NCI-H510A (cell line): ENCODE measurements around the gene FAM187B.
"Not testable (repeated sequence)": the region's sequence is repeated elsewhere in the genome, so short reads cannot be mapped to it uniquely, and the experiment has no call there.

Experiments
- DNase-seq: peaks from one replicate; lab custom pipeline; 2025; lab: John Stamatoyannopoulos, UW

The FAM187B gene

DNA sequence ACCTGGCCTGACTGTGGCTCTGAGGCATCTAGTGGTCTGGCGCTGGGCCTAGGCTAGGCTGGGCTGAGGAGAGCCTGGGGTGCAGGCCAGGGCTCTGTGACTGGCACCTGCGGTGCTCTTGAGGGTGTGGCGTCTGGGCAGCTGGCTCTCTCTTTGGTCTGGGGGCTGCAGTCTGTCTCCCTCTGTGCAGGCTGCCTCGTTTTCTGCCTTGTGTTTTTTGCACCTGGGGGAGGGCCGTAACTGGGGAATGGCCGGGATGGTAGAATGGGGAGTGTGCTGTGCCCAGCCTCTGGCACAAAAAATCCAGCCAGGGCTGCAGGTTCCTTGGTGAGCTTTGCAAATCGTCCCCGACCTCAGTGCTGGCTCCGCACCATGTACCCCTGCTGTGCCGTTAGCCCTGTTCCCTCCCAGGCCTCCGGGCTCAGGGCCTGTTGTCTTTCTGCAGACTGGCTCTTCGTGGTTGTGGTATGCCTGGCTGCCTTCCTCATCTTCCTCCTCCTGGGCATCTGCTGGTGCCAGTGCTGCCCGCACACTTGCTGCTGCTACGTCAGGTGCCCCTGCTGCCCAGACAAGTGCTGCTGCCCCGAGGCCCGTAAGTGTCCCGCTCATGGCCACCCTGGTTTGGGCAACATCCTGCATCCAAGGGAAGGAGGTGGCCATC, 33.7 kb upstream of the FAM187B start:
- DNase-seq: no peak

DNA sequence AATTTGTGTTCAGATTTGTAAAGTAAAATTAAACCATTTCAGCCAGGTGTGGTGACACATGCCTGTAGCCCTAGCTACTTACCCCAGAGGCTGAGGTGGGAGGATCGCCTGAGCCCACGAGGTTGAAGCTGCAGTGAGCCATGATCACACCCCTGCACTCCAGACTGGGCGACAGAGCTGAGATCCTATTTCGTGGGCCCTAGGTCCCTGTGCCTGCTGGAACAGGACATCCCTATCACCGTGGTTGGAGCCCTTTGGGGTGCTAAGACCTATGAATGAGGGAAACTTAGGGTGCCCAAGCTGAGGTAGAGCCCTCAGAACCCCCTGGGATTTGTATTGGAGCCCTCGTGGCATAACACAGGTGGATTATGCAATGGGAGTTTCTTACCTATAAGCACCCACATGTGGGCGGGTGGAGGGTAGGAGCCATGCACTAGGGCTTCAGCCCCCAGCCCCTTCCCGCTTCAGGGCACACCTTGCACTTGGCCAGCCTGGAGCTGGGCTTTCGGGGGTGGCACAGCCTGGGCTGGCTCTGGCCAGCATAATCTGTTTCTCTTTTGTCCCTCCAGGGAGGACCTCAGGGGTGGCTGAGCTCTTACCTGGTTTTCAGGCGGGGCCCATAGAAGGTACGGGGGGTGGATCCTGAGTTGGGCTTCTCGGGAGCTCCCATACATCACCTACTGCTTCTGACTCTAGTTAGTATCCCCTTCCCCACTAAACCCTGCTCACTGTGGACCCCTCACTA, 33.0 kb upstream of the FAM187B start:
- DNase-seq: no peak

DNA sequence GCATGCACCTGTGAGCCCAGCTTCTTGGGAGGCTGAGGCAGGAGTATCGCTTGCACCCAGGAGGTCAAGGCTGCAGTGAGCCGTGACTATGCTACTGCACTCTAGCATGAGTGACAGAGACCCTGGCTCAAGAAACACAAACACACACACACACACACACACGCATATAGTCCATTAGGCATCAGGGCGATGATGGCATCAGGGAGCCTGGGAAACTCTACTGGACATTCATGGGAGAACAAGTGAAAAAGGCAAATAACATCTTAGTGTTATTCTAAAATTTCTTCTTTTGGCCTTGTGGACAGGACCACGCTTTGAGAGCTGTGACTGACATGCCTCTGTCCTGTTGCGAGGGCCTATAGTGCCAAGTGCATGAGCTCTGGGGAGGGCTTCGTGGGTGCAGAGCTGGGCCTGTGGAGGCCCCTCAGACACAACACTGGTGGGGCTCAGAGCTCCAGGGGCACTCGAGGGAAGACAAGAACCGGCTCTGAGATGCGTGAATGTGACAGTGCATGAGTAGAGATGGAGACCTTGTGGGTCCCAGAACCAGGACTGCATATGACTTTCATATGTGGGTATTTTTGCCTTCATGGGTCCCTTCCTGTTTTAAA, 32.3 kb upstream of the FAM187B start:
- no peak for DNase-seq

DNA sequence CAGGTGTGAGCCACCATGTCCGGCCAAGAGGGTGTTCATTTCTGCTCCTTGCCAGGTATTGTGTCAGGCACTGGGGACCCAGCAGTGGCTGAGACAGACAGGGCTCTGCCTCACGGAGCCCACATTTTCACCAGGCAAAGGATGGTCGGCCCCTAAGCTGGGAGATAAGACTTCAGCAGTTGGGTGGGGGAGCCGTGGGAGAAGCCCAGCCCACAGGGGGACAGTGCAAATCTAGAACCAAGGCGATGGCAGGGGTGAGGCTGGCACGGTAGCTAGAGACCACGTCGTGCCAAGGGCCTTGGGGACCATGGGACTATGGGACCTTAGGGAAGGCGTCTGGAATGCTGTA, 28.5 kb upstream of the FAM187B start:
- no peak for DNase-seq

DNA sequence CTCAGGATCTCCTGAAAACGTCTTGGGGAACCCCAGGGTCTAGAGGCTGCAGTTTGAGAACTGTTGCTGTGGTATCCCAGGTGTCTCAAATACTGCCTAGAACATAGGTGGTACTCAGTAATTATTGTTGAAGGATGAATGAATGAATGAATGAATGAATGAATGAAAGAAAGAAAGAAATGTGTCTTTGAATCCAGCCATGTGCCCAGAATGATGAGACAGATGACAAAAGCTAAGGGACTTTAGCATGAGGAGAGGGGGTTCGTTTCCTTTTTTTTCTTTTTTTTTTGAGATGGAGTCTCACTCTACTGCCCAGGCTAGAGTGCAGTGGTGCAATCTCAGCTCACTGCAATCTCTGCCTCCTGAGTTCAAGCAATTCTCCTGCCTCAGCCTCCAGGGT, 28.0 kb upstream of the FAM187B start:
- DNase-seq: no peak

DNA sequence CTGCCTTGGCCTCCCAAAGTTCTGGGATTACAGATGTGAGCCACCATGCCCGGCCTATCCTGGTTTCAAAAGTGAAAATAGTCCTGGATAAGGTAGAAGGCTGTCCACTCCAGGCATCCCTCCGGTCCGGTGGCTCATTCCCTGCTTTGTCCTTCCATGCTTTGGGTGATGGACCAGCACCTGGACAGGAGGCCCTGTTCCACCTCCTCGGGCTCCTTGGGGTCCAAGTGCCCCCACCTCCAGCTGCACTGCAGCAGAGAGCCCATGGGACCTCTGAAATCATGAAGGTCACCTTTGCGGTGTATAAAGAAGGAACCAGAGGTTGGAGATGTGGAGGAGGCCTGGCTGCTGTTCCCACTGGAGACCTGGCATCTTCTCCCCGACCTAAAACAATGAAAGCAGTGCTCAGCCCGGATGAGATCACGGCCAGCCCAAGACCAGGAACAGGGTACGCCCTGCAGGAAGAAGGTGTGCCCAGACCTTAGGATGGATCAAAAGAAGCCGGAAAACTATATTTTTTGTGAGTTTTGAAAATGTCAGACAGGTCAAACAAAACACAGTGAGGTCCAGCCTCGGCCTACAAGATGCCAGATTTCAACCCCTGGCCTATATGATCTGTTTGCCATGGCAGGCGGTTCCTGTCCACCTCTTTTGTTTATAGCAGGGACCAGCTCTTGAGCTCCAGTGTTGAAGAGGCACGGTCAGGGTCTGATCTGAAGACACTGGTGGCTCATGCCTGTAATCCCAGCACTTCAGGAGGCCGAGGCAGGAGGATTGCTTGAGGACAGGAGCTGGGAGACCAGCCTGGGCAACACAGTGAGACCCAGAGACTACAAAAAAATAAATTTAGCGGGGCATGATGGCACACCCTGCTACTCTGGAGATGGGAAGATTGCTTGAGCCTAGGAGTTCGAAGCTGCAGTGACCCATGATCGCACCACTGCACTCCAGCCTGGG, 26.1 kb upstream of the FAM187B start:
- no peak for DNase-seq

DNA sequence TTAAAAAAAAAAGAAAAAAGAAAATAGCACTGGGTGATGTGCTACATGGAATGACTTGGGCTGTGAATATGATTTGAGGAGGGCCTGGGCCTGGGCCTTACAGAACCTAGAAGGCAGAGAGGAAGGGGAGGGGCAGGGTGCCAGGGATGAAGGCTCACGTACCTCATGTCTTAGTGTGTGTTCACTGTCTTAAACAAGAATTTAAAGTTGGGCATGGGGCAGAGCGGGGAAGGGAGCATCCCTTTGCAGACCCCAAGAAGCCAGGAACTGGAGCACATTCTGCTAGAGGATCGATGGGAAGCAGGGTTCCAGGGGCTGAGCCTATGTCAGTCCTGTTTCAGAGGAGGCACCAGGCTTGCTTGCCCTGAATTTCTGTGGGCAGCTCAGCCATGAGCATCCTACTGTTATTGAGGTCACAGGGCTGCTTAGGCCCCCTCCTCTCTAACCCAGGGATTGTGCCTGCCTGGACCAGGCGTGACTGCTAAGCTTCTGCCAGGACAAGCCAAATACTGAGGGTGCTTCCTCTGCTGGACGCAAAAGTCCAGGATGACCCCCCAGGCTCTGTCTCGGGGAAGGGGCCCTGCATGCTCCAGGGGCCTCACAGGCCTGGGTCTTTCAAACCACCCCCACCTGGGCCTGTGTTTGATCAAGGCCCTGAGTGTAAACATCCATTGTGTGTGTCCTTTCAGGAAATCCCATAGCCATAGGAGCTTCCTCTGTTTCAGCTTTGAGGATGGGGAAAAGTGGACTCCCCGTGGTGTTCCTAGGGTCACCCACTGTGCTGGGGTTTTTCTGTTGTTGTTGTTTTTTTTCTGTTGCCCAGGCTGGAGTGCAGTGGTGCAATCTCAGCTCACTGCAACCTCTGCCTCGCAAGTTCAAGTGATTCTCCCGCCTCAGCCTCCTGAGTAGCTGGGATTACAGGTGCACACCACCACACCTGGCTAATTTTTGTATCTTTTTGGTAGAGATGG, 25.1 kb upstream of the FAM187B start:
- no peak for DNase-seq

DNA sequence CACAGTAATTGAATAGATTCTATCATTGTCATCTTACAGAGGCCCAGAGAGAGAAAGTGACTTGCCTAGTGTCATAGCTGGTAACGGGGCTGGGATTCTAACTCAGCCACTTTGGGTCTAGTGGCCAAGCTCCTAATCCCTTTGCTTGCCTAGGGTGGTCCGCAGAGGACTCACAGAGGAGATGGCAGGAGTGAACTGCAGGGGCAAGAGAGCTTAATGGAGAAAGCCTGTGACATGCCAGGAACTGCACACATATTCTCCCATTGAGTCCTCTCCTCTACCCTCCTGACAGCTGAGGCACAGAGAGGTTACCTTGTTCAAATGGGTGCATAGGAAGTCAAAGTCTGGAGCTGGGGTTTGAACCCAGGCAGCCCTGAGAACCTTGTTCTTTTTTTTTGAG, 22.9 kb upstream of the FAM187B start:
- no peak for DNase-seq

DNA sequence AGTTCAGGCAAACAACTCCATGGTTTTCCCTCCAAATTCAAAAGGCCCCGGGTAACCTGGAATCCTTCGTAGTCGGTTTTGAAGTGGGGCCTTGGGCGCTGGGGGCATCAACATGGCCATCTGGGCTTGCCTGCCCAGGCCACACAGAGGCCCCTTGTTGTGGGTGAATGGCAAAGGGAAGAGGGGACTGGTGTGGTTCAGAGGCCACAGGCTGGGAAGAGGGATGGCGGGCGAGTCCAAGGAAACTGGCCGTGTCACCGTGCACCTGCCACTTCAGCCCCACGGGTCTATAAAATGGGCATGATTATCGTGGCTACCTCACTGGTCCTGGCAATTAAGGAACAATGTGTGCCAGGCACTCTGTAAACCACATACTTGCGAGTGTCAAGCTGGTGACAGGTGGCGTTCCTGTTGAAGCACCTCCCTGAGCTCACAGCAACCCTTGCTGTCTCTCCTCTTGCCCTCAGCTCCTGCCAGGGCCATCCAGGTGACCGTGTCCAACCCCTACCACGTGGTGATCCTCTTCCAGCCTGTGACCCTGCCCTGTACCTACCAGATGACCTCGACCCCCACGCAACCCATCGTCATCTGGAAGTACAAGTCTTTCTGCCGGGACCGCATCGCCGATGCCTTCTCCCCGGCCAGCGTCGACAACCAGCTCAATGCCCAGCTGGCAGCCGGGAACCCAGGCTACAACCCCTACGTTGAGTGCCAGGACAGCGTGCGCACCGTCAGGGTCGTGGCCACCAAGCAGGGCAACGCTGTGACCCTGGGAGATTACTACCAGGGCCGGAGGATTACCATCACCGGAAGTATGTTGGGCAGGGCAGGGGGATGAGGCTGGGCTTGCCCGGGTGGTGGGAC, 21.5 kb upstream of the FAM187B start:
- no peak for DNase-seq

DNA sequence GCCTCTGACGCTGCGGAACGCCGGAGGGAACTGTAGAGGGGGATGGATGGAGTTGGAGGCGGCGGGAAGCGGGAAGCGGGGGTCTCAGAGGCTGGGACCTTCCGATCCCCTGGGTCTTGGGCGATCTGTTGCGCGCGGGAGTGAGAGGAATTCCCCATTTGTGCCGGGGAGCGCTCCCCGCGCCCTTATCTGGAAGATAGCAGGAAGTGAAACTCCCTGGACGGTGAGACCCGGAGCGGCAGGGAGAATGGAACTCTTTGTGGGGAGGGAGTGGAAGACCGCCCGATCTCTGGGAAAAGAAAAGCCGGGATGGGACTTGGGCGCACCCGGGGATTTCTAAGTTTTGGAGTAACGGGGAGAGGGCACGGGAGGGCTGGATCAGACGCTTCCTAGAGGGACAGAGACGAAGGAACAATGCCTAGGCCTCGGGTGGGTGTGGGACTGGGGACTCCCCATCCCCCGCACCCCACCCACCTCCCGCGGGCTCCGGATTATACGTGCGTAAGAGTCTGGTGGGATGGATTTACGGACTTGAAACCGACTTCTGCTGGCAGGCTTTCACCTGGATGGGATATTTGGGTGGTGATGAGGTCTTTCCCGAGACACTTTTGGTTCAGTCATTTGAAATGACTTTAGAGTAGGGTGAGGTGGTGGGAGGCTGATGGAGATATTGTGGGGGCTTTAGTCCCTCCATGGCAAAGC, 20.8 kb upstream of the FAM187B start:
- no peak for DNase-seq

DNA sequence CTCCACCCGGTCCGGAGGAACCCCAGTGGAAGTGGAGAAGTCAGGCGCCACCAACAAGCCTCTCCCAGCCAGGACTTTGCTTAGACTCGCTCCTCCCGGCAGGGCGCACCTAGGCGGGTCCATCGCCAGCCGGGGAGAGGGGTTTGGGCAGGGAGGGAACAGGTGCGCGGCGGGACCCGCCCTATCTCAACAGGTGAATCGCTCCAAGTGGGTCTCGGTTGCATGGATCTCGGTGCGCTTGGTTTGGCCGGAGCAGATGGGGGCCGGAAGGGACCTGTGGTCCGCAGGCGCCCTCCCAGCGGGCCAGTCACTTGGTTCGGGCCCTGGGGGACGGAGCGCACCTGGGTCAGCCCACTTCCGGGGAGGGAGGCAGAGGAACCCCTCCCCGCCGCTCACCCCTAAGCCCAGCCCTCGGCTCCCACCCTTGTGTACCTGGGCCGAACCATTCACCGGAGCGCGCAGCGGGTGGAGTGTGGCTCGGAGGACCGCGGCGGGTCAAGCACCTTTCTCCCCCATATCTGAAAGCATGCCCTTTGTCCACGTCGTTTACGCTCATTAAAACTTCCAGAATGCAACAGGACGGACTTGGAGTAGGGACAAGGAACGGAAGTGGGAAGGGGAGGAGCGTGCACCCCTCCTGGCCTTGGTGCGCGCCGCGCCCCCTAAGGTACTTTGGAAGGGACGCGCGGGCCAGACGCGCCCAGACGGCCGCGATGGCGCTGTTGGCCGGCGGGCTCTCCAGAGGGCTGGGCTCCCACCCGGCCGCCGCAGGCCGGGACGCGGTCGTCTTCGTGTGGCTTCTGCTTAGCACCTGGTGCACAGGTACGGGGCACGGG, 20.0 kb upstream of the FAM187B start, which contains the start of gene LSR:
LSR (plus strand) TSS at position 693 of the 836 bp plus-strand sequence; CDS start at position 714, 21 bp downstream.
- peak; percentile 97 for DNase-seq

DNA sequence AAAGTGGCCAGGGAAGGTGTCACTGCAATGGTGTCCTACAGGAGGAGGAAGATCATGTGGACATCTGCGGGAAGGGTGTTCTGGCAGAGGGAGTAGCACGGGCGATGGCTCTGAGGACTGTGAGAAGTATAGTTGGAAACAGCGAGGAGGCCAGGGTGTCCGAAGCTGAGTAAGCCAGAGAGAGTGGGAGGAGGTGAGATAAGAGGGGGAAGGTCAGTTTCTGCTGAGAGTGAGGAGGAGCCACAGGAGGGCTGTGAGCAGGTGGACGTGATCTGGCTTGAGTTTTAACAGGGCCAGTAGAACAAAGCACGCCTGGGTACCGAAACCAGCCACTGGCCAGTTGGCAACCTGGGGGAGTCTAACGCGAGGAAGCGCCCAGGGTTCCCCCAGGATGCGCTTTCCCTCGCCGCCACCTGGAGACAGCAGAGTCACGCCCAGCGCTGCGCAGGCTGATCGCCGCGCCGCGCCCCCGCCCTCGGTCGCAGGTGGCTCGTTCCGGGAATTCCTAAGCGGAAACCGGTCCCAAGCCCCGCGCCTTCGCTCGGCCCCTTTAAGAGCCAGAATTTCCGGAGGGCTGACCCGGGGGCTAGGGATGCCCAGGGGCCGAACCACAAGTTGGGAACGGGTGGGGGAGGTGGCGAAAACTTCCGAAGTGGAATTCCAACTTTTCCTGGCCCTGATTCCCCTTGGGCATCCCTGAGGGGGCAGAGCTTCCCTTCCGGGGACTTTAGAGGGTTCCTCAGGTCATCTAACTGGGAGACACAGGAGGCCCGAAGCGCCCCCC, 19.2 kb upstream of the FAM187B start:
- DNase-seq: peak; percentile 87

DNA sequence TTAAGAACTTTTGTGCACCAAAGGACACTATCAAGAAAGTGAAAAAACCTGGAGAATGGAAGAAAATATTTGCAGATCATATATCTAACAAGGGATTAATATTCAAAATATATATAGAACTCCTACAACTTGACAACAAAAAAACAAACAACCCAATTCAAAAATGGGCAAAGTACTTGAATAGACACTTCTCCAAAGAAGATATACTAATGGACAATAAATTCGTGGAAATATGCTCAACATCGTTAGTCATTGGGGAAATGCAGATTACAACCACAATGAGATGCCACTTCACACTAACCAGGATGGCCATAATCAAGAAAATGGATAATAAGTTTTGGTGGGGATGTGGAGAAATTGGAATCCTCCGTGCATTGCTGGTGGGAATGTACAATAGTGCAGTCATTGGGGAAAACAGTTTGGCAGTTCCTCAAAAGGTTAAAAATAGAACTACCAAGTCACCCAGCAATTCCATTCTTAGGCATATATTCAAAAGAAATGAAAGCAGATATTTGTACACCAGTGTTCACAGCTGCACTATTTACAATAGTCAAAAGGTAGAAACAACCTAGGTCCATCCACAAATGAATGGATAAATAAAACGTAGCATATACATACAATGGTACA, 18.0 kb upstream of the FAM187B start:
- no peak for DNase-seq

DNA sequence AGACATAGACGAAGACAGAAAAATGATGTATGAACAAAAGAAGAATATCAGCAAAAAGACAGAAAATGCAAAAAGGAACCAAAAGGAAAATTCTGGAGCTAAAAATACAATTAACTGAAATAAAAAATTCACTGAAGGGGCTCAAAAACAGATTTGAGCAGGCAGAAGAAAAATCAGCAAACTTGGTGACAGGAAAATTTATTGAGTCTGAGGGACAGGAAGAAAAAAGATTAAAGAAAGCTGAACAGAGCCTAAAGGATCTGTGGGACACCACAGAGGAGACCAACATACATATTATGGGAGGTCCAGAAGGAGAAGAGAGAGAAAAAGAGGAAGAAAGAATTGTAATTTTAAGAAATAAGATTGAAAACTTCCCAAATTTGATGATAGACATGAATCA, 12.9 kb upstream of the FAM187B start:
- DNase-seq: no peak

DNA sequence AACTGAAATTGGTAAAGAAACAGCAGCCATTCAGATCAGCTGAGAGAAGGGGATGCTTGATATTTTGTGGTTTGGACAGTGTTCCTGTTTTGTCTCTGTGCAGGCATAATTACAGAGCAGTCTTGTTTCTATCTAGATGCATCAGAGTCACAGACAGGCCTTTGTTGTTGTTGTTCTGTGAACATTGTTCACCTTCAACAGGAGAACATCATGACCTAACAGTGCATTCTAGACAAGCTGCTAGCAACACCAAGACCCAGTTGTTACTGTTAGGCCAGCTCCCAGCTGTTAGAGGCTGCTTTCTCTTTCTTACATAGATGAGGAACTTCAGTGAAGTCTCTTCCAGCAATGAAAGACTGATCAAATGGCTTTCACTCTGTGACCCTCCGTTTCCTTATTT, 11.8 kb upstream of the FAM187B start:
- DNase-seq: no peak

DNA sequence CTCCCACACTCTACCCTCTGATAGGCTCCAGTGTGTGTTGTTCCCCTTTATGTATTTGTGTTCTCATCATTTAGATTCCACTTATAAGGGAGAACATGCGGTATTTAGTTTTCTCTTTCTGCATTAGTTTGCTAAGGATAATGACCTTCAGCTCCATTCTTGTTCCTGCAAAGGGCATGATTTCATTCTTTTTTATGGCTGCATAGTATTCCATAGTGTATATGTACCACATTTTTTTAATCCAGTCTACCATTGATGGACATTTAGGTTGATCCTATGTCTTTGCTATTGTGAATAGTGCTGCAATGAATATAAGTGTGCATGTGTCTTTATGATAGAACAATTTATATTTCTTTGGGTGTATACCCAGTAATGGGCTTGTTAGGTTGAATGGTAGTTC, 11.1 kb upstream of the FAM187B start:
- not testable (repeated sequence) for DNase-seq
